Esophagus muscularis mucosa (tissue), 4 donors: ENCODE measurements around the gene FDXR. TPM values are rescaled to one million over a fixed set of nuclear protein-coding genes. Genes with fewer than 3 reads are reported as not detected.

Experiments
- DNase-seq: peaks from one replicate; pipeline ENCODE4 v3.0.0-alpha.2; 2017; ENCODE audit errors: extremely low spot score
- H3K27ac ChIP-seq, 4 donors: fragments of 200-600 bp; sonication (generic); replicated peaks in 1 of 4; 1 replicate in 3 of 4; 2 replicates in 1 of 4; pipeline ENCODE4 v1.5.1; 2016 to 2019; ENCODE audit warnings: mild to moderate bottlenecking in 1 of 4
- H3K27me3 ChIP-seq, 4 donors: fragments of 200-600 bp; sonication (generic); one replicate each; pipeline versions ENCODE4 v1.5.1 to v1.6.0; 2016 to 2019
- H3K36me3 ChIP-seq, 4 donors: fragments of 200-600 bp; sonication (generic); one replicate each; pipeline ENCODE4 v1.5.1; 2016 to 2019
- H3K4me1 ChIP-seq, 4 donors: fragments of 200-600 bp; sonication (generic); one replicate each; pipeline ENCODE4 v1.5.1; 2016 to 2019
- H3K4me3 ChIP-seq, 4 donors: fragments of 200-600 bp; sonication (generic); 1 replicate in 2 of 4; 2 replicates in 2 of 4; pipeline ENCODE4 v1.5.1; 2016 to 2019; ENCODE audit warnings: mild to moderate bottlenecking in 4 of 4, moderate library complexity in 1 of 4
- H3K9me3 ChIP-seq, 4 donors: fragments of 200-600 bp; sonication (generic); 1 replicate in 3 of 4; 2 replicates in 1 of 4; pipeline ENCODE4 v1.5.1; 2016 to 2019
- EP300 ChIP-seq: sonication (generic); formaldehyde crosslinking; IDR thresholded peaks from one replicate; pipeline ENCODE4 v1.6.1; 2017; ENCODE audit warnings: antibody characterized with exemption
- POLR2A ChIP-seq: fragments of 450-650 bp; IDR thresholded peaks from one replicate; pipeline ENCODE4 v1.6.1; 2017; ENCODE audit warnings: antibody characterized with exemption, moderate library complexity, mild to moderate bottlenecking, low read depth
- POLR2AphosphoS5 ChIP-seq, 2 donors: sonication (generic); formaldehyde crosslinking; IDR thresholded peaks; one replicate each; pipeline ENCODE4 v1.6.1; 2017; ENCODE audit warnings: antibody characterized with exemption in 2 of 2
- WGBS: methylation state at CpG from one replicate; pipeline ENCODE4 v1.1.5; 2018; 5-methylcytosine and 5-hydroxymethylcytosine counted together
- intact Hi-C: fragments of 100-400 bp; cut with DNase I; formaldehyde crosslinking; loops from one replicate; pipeline ENCODE4 v1.15.1; 2023
- total RNA-seq, 4 donors: library from RNA; depleted of rRNA; stranded (reverse); fragments of >200 nt; gene quantifications; one replicate each; pipeline versions ENCODE4 v1.1.0 to v1.2.1, GENCODE V29; 2016
- TF ChIP-seq, protein P1 (sequence below), 3 experiments: fragments of 200-600 bp in 2 of 3; fragments of 450-650 bp in 1 of 3; sonication (generic) in 2 of 3; IDR thresholded peaks; one replicate each; pipeline ENCODE4 v1.5.1; 2017 to 2019; ENCODE audit warnings: antibody characterized with exemption in 3 of 3, mild to moderate bottlenecking in 2 of 3, moderate library complexity in 1 of 3

Gene FDXR
- 10 to 100 TPM in 1 of 4 donors, 1 to 10 TPM in 3; 4.9 to 10.6 (median 7.0) TPM for total RNA-seq

- no peaks in the 10 kb centered on the region for H3K36me3 ChIP-seq
- peak within 1 kb of the TSS; percentile 62 to 69 (median 66) for H3K4me3 ChIP-seq
- intact Hi-C loops: loop anchor here (10.0 kb wide), 1 partner anchor 418 kb away; no protein-coding TSS in a partner anchor
- no peak for TF ChIP-seq EP300
- TF ChIP-seq POLR2AphosphoS5 (IDR thresholded peaks at IDR 0.05): no peak
- TF ChIP-seq POLR2A: no peak
- TF ChIP-seq, protein P1, sequence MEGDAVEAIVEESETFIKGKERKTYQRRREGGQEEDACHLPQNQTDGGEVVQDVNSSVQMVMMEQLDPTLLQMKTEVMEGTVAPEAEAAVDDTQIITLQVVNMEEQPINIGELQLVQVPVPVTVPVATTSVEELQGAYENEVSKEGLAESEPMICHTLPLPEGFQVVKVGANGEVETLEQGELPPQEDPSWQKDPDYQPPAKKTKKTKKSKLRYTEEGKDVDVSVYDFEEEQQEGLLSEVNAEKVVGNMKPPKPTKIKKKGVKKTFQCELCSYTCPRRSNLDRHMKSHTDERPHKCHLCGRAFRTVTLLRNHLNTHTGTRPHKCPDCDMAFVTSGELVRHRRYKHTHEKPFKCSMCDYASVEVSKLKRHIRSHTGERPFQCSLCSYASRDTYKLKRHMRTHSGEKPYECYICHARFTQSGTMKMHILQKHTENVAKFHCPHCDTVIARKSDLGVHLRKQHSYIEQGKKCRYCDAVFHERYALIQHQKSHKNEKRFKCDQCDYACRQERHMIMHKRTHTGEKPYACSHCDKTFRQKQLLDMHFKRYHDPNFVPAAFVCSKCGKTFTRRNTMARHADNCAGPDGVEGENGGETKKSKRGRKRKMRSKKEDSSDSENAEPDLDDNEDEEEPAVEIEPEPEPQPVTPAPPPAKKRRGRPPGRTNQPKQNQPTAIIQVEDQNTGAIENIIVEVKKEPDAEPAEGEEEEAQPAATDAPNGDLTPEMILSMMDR (IDR thresholded peaks at IDR 0.05): no peak
- H3K9me3 ChIP-seq: no peaks in the 10 kb centered on the region
- peaks cover 17 to 27% (median 18%) of the 10 kb centered on the region in 4 donors for H3K4me1 ChIP-seq
- peak; percentile 93 for DNase-seq
- WGBS: 15% methylated on average over 21 of the region's 38 CpGs
- H3K27ac ChIP-seq: peak within 1 kb of the TSS; percentile 84 to 95 (median 90)
- H3K27me3 ChIP-seq: no peaks in the 10 kb centered on the region
These were observed at the start of gene FDXR for GRCh38 chr17:74872313-74873036. TSS of gene FDXR (minus strand) at chr17:74872994. CDS start at chr17:74872944, 50 bp downstream.

DNA sequence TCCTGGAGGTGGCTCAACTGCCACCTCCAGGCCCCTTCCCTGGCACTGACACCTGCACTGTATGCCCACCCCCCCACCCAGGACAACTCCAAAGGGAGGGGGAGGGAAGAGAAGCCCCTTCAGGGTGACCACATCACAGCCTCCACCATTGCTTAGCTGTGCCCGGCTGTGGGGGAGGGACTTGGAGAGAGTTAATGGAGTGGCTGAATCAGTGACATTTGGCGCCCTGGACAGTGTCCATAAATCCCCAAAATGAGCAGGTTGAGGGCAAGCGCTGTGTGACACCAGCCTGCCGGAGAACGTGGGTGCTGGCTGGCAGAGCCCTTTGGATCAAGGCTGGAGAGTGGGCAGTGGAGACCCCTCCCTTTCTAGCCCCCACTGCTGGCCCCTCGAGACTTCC, 49.4 kb upstream of the FDXR start:
- Histone ChIP-seq H3K27me3 (peaks cover 7 to 93% (median 37%) of the 10 kb centered on the region in 4 donors), H3K36me3 (no peaks in the 10 kb centered on the region), H3K27ac (no peak overlapping the region), H3K9me3 (no peaks in the 10 kb centered on the region), H3K4me3 (no peak overlapping the region), H3K4me1 (peaks cover 21 to 38% (median 27%) of the 10 kb centered on the region in 4 donors)
- intact Hi-C loops: loop anchor here (5.0 kb wide), 1 partner anchor 35 kb away; no protein-coding TSS in a partner anchor
- DNase-seq: no peak
- WGBS: 60% methylated on average over 6 of the region's 6 CpGs
- TF ChIP-seq POLR2AphosphoS5 (IDR thresholded peaks at IDR 0.05) (no peak), EP300 (no peak), POLR2A (no peak)
- TF ChIP-seq, protein P1 (IDR thresholded peaks at IDR 0.05): no peak

DNA sequence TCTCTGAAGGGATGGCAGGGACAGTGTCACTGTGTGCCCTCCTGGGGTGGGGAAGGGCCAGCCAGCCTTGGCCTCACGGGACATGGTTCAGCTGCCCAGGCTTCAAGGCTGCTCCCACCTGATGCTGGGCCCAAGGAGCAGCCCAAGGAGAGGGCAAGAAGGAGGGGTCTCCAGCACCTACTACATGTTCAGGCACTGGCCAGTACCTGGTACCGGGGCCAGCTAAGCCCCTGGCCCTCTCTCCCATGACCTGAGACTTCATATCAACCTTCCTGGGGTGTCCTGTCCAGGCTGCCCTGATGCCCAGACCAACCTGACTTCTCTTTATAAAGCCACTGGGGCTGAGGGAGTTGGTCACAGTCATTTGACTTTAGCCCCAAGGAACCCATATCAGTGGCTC, 49.0 kb upstream of the FDXR start:
- H3K27me3 ChIP-seq: peaks cover 7 to 93% (median 36%) of the 10 kb centered on the region in 4 donors
- no peak for TF ChIP-seq EP300
- no peak for TF ChIP-seq POLR2A
- TF ChIP-seq, protein P1 (IDR thresholded peaks at IDR 0.05): no peak
- TF ChIP-seq POLR2AphosphoS5 (IDR thresholded peaks at IDR 0.05): no peak
- H3K4me3 ChIP-seq: no peak overlapping the region
- intact Hi-C loops: loop anchor here (5.0 kb wide), 1 partner anchor 36 kb away; no protein-coding TSS in a partner anchor
- peaks cover 21 to 38% (median 27%) of the 10 kb centered on the region in 4 donors for H3K4me1 ChIP-seq
- no peaks in the 10 kb centered on the region for H3K36me3 ChIP-seq
- no peak overlapping the region for H3K27ac ChIP-seq
- H3K9me3 ChIP-seq: no peaks in the 10 kb centered on the region
- no peak for DNase-seq
- WGBS: 83% methylated on average over 1 of the region's 2 CpGs

DNA sequence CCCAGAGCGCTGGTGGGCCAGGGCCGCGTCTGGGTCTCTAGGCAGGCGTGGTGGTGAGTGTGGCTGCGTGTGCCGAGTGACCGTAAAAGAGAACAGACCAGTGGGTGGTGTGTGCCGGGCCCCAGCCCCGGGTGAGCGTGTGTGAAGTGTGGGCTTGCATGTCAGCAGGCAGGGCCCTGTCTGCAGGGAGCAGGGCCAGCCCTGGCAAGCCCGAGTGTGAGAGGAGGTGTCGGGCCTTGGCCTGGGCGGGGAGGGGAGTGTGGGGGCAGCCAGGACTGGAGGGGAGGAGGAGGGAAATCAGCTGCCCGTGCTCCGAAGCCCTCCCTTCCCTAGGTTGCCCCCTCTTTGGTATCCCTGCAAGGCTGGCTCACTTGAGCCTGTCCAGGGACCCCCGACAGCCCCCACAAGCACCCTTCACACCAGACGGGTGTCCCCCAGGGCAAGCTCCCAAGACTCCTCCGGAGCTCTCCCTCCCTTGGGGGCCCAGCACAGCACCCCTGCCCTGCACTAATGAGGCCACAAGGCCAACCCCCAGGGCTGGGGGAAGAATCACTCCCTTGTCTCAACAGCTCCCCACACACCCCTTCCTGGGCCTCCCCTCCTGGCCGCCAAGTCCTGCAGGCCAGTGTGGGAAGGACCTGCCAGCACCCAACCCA, 48.4 kb upstream of the FDXR start:
- DNase-seq: no peak
- Histone ChIP-seq H3K27ac (no peak overlapping the region), H3K9me3 (no peaks in the 10 kb centered on the region), H3K36me3 (no peaks in the 10 kb centered on the region), H3K4me1 (peaks cover 21 to 38% (median 27%) of the 10 kb centered on the region in 4 donors), H3K4me3 (no peak overlapping the region), H3K27me3 (peaks cover 7 to 93% (median 36%) of the 10 kb centered on the region in 4 donors)
- WGBS: 55% methylated on average over 13 of the region's 19 CpGs
- TF ChIP-seq POLR2AphosphoS5 (IDR thresholded peaks at IDR 0.05): no peak
- TF ChIP-seq, protein P1 (IDR thresholded peaks at IDR 0.05): no peak
- TF ChIP-seq EP300: no peak
- no peak for TF ChIP-seq POLR2A
- intact Hi-C loops: loop anchor here (5.0 kb wide), 1 partner anchor 36 kb away; no protein-coding TSS in a partner anchor
